DMS153 (cell line): Measurements from ENCODE around the gene CCR1.
"Not testable (repeated sequence)": the region's sequence is repeated elsewhere in the genome, so short reads cannot be mapped to it uniquely, and the experiment has no call there.

Source experiments
- DNase-seq: peaks from one replicate; lab custom pipeline; 2025; lab: John Stamatoyannopoulos, UW

Gene CCR1

DNA sequence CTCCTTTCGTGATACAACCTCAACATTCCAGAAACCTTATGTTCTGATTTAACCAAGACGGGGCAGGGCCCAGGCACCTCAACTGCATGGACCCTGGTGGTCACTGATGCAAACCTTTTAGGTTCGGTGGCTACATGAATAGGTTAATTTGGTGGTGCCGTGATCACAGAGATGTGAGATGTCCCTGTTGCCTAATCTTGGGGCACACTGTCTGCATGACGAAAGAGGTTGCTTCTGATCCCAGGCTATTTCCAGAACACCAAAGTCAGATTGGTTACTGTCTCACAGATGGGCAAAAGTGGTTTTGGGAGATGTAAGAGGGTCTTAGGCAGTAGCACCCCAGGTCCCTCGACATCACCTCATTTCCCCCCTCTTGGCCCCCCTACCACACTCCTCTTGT lies 4.0 kb upstream of the CCR1 start:
- DNase-seq: no peak

GRCh38 chr3:46209746-46210470 lies 1.8 kb upstream of the CCR1 start:
- no peak for DNase-seq

DNA sequence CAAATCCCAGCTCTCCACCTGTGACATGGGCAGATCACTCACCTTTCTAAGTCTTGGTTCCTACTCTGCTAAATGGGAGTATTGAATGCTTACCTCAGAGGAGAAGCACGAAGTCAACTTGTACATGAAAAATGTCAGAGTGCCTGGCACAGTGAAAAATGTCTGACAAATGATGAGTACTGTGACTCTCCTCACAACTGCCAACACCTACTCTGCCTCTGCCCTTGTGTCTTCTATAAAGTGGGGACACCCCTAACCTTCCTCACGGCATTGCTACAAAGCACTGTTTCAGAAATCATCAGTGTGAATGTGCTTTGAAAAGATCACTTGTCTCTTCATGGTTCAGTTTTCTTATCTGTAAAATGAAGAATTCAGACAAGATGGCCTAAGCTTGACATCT lies 940 bp upstream of the CCR1 start:
- no peak for DNase-seq

GRCh38 chr3:46207514-46207913 lies 599 bp downstream of the CCR1 start:
- not testable (repeated sequence) for DNase-seq

- DNase-seq: no peak
Observed at GRCh38 chr3:46206282-46207015, 1.7 kb downstream of the CCR1 start.

- DNase-seq: no peak
Observed at GRCh38 chr3:46205286-46205960, 2.7 kb downstream of the CCR1 start.

- DNase-seq: no peak
Observed at GRCh38 chr3:46203681-46204080, 4.4 kb downstream of the CCR1 start.

- DNase-seq: no peak
Observed at GRCh38 chr3:46202535-46202934, 5.6 kb downstream of the CCR1 start.

GRCh38 chr3:46200790-46201189 lies 7.3 kb downstream of the CCR1 start:
- DNase-seq: no peak

DNA sequence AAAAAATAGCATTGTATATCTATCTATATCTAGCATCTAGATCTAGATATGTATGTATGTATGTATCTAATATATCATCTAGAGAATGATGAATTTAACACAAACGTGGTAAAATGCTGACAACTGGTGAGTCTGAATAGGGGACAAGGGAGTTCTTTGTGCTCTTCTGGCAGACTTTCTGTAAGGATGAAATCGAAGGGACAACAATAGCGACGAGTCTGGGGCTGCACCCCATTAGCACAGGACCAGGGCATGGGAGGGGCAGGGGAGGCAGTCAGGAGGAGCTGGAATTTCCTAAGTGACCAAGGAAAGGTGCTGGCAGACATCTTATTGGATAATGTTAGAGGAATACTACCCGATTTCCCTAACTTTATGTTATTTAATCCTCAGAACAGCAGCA lies 7.9 kb downstream of the CCR1 start:
- no peak for DNase-seq

GRCh38 chr3:46196261-46196957 lies 11.7 kb downstream of the CCR1 start:
- DNase-seq: no peak

DNA sequence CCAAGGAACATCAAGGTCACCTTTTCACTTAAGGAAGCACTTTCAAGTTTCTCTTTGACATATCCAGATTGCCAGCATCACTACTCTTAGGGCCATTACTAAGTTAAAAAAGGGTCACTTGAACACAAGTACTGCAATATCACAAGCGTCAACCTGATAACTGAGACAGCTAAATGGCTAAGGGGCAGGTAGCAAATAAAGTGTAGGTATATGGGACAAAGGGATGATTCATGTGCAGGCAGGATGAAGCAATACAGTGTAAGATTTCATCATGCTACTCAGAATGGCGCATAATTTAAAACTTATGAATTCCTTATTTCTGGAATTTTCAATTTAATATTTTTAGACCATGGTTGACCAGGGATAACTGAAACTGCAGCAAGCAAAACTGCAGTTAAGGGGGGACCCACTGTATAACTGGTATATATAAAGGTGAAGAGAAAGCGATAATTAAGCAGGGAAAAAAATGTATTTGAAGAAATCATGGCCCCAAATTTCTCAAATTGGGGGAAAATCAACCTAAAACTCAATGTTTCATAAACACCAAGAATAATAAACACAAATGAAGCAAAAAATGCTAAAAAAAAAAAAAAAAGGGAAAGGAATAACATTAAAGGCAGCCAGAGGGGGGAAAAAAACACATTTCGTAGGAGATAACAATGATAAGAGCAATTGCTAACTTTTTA lies 13.1 kb downstream of the CCR1 start:
- DNase-seq: no peak

DNA sequence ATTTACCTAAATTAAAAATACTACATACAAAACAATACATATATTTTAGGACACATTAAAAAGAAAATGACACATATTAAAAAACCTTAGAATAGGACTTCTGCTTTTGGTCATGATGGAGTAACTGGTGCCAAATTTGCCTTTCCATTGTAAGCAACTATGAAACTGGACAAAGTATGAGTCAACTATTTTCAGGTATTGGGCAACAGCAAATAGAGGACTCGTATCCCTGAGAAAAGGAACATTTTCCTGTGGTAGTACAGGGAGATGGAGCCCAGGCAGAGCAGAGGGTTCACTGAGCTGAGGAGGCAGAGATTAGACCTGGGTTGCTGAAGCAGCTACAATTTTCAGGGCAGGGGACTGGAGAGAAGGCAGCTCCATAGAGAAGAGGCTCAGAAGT lies 14.7 kb downstream of the CCR1 start:
- DNase-seq: no peak

DNA sequence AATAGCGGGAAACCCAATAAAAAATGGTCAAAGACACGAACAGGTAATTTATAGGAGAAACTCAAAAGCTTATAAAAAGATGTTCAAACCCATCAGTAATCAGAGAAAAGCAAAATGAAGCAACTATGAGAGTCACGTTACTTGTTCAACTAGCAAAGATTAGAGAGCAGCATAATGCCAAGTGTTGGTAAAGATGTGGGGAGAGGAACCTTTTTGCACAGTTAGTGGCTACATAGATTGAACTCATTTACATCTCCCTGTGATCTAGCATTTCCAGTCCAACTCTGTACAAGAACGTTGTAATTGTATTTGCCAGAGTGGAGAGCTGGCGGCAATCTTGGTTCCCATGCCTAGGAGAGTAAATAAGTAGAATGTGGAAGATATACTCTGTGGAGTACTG lies 15.2 kb downstream of the CCR1 start:
- no peak for DNase-seq

GRCh38 chr3:46191730-46192129 lies 16.4 kb downstream of the CCR1 start:
- DNase-seq: no peak

DNA sequence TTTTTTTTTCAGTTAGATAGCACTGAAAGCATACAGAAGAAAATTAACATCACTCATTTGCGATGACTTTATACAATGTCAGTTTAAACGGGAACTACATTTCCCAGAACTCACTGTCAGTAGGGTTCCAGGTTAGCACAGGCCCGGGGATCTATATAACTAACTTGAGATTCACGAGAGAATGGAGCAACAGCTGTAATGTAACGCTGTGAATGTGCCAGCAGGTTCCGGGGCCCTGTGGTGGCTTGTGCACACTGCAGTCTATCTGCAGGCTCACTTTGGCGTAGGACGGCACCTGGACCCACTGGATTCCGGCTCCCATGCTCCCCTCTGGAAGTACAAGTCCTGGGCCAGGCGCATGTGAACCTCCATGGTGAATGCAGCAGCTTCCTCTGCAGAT lies 19.4 kb downstream of the CCR1 start:
- DNase-seq: no peak

DNA sequence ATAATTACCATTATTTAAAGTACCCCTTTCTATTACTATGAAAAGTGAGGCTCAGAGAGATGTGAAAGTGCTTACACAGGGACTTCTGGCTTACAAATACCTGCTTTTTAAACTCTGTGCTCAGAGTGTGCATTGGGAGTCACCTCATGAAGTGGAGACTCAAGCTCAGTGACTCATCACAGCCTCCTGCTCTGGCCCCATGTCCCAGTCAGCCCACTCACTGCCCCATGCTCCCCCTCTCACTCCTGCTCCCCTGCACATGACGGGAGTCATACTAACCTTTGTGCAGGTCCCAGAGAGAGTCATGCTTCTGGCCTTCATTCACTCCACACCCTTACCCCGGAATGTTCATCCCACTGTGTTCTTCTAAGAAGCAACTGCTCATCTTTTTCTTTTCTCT lies 20.2 kb downstream of the CCR1 start:
- DNase-seq: no peak

- no peak for DNase-seq
Observed at GRCh38 chr3:46187341-46187700, 20.8 kb downstream of the CCR1 start.

DNA sequence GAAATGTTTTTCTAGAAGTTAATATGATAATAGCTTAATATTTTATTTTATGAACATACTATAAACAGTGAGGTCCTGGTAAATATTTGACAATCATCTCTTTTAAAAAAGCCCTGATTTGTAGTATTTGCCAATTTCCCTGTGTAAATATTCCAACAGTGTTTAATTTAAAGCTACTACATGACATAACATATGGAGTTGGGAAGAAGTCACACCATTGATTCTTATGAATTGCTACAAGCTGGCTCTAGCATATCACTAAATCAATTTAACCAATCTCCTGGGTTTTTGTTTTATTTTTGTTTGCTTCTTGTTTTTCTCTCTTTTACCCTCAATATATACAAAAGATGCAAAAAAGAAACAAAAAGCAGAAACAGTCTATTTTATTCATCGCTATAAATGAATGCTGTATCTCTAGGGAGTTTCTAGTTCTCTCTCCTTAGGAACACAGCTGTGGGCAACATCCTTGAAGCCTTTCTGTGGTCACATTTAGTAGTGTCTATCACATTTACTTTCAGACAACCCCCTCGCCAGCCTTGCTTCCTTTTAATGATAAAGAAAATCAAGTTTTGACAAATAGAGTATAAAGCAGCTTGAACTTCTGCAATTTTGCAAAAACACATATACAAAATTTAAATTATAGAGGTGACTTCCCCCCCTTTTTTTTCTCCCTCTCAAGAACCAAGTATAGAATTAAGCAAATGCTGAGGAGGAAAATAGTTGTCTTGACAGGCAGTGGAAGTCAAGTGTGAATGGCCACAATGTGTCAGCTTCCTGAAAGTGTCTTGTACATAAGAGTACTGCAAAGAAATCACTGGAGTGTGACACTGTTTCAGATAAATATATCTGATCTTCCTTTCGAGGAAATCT lies 21.4 kb downstream of the CCR1 start:
- no peak for DNase-seq

DNA sequence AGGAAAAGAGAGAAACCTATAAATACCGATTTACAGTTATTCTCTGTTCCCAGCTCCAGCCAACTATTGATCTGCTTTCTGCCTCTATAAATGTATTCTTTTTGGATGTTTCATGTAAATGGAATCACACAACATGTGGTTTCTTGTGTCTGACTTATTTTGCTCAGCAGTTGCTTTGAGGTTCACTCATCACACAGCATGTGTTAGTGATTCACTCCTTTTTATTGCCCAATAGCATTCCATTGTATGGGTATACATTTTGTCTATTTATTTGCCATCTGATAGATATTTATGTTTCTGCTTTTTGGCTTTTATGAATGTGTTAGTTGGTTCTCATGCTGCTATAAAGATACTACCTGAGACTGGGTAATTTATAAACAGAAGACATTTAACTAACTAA lies 23.6 kb downstream of the CCR1 start:
- no peak for DNase-seq

- no peak for DNase-seq
Observed at GRCh38 chr3:46183330-46183729, 24.8 kb downstream of the CCR1 start.
